Activated CD4-positive, alpha-beta T cell treated with anti-CD3 and anti-CD28 coated beads for 4 hours (primary cell): ENCODE data around the gene NMNAT3.

ENCODE experiments used
- DNase-seq, 2 donors: peaks; one replicate each; pipeline ENCODE4 v3.0.0-alpha.2; 2020

NMNAT3 gene

DNA sequence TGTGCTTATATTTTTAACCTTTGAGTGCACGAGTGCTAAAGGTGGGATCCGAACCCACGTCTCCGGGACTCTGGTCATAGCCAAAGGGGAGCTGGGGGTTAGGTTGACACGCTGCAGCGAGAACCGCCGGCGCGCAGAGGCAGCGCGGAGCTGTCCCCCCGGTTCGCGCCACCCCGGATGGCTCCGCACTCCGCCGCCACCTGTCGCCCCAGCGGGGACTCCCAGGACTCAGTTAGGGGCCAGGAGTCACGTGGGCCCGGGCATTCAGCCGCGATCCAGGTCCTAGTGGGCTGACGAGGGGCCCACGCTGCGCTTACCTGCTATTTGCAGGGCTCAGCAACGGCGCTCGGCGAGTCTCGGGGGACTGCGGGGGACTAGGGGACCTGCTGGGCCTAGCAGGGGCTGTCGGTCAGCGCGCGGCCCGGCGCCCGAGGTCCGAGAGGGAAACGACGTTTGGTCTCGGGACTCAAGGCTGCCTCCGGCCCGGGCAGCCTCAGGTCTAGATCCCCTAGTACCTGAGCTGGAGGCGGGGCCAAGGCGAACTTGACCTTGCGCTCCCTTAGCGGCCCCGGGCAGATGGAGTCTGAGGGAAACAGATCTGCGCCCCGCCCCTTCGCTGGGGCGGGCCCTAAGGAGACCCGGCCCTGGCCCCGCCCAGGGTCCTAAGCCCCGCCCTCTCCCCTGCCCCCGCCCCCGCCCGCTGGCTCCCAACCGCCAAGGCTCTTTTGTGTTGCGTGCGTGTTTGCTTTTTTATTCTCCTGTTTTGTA is at the start of gene NMNAT3:
Gene NMNAT3, minus strand, starts transcription at position 585 of the 768 bp plus-strand sequence. CDS start 50,248 bp downstream, outside the sequence.
- DNase-seq, result peak; percentile 81 to 85

DNA sequence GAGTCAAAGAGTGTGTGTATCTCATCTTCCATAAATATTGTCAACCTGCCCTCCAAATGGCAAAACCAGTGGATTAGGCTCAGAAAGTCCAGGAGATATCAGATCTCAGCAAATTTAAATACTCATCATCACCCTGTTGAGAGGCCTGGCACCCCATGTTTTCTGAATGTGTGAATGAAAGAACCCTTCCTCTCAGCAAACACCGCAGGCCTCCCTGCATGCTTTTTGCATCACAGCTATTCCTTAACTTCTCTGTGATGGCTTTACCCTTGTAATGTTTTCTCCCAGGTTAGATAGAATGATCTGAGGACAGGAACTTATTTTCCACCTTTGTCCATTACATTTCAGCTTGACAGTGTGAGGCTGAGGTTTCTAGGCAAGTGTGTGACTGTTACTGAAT is 43.6 kb upstream of the NMNAT3 start:
- no peak for DNase-seq

DNA sequence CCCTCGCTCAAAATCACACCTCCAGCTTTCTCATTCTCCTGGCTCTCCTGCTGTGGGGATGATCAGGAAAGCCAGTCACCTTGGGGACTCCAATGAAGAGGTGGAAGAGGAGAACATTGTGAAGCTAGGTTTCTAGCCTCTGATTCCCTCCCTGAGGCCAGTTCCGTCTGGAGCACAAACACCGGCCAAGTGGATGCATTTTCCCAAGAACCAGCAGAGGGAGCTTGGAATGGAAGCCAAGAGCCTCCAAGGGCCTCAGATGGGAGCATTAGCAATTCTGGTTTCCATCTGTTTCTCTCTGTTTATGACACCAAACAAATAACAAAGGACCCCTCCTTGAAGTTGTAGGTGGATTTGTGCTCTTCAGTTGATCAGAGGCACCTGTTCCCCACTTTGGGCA is 40.6 kb upstream of the NMNAT3 start:
- no peak for DNase-seq

DNA sequence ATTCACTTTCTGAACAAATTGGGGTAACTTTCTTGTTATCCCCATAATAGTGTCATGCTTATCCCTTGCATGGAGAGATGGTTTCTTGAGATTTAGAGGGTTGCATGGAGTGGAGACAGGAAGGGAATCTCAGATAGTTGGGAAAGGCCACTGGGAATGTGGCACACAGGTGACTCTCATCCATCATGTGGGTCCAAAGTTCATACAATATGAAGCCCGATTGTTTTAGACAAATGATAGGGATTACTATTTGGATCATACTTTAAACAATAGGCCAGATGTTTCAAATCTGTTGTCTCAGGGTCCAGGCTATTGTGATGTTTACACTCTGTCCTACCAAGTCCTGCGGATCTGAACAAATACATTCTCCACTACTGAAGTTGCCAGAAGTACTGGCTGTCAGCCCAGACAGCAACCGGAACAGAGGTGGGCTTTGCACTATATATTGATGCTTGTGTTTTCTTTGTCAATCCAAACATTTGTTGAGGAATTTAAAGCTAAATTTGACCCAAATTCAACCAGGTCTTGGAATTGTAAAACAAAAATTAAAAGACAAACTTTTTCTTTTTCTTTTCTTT is 39.2 kb upstream of the NMNAT3 start:
- no peak for DNase-seq

DNA sequence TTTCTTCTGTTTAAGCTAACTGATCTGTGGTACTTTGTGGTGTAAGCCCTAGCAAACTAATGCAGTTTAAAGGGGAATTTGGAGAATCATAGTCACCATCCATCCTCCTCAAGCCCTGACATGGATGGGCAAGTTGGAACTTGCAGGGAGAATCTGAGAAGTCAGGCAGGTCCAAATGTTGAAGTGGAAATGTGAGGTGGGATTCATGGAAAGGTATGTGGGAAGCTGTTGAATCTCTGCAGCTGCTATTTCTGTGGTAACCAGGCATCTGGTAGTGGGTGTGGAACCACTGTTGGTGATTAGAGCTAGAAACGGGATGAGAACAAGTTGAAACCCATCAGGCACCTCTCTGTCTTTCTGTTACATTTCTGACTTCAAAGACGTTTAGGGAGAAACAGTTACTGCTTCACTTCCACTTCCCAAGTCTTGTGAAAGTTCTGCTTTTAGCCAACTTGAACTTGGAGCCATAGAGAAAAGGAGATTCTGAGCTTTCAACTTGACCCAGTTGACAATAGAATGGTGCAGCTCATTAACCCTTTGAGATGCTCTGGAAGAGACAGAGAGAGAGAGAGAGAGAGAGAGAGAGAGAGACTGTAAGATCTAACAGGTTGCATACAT is 38.1 kb upstream of the NMNAT3 start:
- DNase-seq, result no peak

DNA sequence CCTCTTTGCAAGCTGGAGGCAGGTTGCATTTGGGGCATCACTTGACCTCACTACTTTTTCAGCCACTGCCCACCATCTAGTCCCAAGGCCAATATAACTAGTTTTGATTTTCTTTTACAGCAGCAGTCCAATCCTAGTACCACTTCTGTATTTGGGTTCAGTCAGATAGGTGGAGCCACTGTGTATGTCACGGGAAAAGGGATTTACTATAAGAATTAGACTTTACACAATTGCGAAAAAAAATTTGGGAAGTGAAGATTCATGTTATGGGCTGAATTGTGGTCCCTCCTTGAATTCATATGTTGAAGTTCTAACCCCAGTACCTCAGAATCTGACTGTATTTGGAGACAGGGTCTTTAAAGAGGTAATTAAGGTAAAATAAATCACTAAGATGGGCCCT is 37.4 kb upstream of the NMNAT3 start:
- no peak for DNase-seq

DNA sequence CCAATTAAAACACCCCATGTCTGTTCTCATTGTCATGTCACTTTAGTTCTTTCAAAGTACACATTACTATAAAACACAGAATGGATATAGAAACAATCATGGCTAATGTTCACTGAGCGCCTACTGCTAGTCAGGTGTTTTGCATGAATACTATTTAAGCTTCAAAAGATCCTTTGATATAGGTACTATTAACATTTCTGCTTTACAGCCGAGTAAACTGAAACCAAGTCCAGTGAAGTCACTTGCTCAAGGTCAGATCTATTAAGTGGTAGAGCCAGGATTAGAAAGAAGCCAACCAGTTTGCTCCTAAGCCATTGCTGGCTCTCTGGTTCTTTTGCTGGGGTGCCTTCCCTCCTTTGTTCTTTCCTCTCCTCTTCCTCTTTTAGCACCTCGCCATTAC is 32.4 kb upstream of the NMNAT3 start:
- no peak for DNase-seq

DNA sequence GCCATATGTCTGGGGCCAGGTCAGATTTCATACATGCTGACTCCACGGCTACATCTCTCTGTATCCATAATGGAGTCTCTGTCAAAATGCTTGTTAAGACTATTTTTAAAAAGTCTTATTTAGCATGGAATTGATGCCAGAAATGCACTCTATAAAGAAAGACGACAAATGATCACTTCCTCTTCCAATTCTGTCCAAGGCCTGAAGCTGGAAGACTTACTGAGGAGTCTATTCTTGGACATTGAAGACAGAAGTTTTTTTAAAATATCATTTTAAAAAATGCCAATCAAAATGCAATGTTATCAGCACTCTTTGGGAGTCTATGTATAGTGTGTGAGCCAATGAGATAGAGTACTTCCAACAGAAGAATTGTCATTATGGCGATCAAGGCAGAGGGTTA is 27.9 kb upstream of the NMNAT3 start:
- DNase-seq, result no peak

DNA sequence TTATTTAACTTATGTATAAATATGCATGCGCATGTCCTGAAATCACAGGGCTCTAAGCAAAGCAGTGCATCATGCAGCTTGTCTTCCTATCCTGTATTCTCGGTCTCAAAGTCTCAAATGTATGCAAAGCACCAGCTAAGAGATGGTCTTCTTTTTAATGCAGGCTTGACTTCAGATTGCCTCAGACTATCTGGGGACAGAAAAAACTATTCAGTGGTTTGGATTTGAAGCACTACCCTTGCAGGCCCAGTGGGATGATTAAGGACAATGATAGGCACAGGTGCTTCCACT is 18.5 kb upstream of the NMNAT3 start:
- no peak for DNase-seq

DNA sequence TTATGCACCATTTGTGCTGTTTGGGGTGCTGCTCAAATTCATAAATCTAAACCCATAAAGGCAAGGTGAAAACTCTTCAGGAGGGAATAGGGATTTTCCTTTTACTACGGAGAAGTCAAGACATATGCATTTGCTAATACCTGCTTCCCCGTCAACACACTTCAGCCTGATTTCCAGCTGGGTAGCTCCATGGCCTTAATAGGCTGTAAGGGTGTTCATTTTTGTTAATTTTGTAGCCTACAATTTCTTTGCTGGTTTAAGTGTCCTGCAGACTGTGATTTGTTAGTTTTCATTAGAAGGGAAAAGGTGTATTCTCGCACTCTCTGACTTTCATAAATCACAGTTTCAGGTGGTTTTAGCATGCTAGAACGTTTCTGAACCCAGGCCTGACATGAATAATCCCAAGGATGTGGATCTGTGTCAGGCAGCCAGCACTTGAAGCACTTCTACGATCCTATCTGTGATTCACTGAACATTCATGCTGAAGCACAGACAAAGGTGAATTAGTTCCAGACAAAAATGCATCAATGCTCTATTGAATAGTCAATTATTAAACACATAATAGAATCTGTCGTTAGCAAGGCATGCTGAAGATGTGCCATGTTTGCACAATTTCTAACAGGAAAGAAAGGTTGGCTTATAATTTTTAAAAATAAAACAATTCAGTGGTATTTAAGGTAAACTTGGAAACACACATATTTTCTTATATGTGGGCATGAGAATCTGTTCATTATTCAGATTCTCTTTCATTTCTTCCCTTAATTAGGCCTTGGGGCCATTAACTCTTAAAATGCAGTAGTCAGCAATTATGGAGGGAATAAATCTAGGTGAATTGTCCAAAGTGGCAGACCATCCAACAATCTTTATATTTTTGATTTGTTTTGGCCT is 17.9 kb upstream of the NMNAT3 start:
- DNase-seq, result no peak

DNA sequence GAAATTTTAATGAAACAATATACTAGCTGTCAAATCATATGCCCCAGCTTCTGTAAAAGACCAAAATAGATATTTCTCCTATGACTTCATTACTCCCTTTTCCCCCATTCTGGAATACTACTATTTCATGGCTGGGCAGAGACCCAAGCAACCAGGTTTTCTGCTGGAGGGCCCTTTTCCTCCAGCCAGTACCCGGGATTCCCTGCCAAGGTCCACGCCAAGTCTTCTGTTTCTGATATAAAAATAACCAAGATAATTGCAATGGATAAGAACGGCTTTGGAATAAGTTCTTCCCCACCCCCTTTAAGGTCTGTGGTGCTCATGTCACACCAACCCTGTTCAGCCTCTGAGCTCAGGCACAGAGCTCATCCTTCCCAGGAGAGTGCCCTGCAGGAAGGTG is 17.2 kb upstream of the NMNAT3 start:
- DNase-seq, result no peak

DNA sequence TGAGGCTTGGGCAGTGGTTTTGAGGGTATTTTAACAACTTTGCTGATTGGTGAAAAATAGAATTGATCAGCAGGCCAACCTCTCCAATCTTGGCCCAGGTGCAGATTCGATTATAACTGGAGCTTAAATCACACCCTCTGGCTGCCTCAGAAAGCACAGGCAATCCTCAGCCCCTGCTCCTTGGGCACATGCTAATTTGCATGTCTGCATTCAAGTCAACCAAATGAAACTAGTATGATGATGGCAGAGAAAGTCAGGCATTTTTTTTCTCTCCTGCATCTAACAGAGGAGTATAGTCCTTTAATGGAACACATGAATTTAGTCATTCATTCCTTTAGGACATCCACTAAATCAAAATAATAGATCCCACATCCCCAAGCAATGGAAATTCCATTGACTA is 16.8 kb upstream of the NMNAT3 start:
- no peak for DNase-seq

DNA sequence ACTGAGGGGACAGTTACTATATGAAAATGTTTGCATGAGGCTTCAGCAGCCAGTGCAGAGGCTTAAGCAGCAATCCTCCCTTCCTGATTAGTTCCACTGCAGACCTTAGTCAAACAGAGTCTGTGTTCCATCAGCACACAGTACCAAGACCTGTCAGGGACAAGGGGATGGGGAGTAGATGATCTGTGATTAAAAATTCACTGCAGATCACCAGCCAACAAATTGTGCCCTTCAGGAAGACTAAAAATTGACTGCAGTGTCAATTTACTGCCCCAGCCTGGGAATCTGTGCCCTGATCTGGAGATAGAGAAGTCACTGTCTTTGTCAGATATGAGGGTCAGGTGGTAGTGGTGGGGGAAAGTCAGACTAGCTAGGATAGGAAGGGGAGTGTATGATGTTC is 13.8 kb upstream of the NMNAT3 start:
- DNase-seq, result no peak

DNA sequence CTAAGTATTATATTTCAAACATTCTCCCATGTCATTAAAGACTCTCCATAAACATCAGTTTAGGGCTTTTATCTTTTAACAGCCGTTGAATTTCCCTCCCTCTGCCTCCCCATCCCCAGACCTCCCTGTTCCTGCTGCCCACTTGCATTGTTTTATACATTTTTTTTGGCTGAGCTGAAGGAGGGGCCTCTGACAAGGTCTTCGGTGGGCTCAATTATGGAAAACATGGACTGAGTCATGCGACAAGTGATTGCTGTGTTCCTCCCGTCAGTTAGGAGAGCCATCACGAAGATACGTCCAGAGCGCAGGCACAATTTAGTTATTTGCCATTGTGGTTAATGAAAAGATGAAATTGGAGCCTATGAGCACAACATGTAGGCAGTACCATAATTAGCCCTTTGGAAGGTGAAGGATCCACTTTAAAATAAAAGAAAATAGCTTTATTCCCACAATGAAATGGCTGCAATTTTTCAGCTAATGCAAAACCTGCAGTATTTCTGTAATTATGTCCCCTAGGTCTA is 12.0 kb upstream of the NMNAT3 start:
- DNase-seq, result no peak

DNA sequence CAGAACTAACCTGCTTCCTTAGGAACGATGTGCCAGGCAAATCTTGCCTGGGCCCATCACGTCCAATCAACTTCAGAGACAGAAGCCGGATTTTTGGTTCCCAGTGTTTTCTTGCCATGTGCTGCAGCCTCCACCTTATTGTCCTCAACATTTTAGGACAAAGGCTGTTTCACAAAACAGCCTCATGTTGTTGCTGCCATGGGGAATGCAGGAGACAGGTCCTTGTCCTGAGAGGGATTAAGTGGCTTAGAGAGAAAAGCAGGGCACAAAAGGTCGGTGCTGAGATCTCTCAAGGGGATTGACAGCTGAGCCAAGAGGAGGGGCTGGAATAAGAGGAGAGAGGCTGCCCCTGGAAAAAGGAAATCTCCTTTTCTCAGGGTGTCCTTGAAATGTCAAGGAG is 11.3 kb upstream of the NMNAT3 start:
- DNase-seq, result no peak

DNA sequence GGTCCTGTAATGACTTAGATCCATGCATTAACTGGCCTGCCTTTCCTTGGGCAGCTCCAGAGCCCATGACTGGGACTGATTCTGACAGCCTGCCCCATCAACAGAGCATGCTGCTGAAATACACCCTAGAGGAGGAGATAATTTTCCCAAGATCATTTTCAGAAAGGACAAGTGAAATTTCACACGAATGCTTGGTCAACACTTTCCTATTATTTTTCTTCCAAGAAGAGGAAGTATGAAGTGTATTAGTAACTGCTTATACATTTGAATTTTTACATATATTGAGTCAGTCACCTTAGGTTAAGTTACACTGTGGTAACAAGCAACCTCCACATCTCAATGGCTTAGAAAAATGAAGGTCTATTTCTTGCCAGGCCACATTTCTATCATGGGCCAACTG is 9.7 kb upstream of the NMNAT3 start:
- no peak for DNase-seq

DNA sequence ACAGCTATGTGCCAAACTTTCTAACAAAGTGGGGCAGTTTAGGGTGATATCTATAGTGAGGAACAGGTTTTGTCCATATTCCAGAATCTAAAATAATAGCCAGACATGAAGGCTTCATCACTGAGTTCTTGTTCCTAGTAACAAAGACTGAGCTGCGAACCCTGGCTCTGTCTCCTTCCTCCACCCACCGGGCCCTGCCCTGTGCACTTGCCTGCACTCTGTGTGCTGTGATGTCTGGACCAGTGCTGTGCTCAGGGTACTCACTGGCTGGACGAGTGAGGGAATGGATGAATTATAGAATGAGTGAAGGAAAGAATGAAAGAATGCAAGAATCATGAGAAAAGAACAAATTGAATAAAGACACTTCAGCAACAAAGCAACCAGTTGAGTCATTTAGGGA is 8.9 kb upstream of the NMNAT3 start:
- DNase-seq, result no peak

DNA sequence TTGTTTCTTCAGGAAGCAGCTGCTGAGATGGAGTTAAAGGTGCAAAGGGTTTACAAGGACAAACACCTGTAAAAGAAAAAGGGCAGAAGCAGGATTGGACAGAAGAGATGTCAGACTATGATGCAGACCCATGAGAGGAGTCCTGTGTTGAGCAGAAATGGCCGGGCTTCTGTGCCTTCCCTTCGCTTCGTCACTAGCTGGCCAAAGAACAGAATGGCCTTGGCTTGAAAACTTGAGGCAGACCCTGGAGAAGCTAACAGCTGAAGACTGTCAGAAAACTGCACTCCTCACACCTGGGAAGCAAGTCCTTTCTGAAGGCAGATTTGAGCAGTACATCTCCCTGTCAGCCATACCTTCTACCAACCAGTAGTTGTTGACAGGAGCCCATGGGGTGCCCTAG is 8.4 kb upstream of the NMNAT3 start:
- DNase-seq, result no peak

DNA sequence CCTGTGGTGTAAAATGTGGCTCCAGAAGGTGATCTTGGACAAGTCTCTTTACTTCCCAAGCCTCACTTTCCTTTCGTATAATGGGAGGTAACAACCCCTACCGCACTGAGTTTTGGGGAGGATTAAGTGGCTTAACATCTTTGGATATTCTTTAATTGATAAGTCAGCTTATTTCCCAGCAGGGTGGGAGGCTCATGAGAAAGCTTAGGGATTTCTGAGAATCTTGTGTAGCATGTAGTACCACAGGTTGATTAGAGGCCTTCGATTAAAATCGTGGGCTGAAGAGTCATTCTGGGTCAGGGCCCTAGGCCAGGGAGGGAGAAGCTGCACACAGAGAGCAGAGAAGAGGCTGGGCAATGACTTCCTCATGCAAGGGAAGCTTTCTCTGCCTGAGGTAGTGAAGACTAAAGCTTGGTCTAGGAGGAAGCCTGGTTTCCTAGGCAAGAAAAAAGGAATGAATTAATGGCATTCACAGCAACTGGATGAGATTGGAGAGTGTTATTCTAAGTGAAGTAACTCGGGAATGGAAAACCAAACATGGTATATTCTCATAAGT is 1.5 kb upstream of the NMNAT3 start:
- DNase-seq, result no peak

DNA sequence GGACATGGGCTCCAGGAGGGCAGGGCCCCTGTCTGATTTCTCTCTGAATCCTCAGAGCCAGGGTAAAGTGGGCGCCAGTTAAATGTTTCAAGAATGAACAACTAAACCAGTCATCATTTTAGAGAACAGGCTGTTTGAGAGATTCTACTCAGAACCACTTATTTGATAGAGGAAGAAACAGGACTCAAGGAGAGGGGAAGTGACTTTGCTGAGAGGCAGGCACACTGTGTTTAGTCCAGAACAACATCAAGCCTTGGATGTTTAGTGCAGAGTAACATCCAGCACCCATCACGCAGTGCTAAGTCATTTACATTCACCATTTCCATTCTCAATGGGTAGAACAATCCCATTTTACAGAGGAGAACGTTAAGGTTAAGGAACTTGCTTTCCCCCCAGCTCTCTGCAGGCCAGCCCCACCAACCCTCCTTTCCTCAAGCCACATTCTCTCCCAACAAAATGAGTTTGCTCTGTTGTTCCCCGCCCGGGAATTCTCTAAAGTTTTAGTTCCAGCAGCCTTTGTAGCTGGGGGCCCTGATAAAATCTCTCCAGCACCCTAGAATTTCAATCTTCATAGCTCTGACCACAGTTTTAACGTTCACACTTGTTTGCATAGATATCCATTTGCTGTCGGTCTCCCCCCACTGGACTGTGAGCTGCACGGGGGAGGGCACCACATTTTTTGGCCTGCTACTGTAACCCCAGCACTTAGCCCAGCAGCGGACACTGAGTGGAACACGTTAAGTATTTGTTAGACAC is 962 bp downstream of the NMNAT3 start:
- DNase-seq, result no peak

DNA sequence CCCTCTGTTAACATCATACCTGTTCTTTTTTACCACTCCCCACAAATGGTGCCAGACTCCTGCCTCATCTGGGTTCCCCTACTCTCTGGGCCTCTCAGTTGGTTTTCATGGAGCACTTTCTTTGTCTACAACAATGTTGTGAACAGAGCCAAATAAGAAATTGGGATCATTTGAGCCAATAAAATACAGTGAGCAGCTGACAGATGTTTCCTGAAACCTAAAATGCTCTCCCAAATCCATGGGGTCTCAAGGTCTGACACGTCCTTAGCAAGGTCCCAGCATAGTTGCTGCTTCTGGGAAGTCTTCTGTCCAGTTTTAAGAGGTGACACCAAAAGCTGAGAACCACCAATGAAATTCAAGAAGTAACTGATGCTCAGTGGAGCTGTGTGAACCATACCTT is 1.7 kb downstream of the NMNAT3 start:
- no peak for DNase-seq

DNA sequence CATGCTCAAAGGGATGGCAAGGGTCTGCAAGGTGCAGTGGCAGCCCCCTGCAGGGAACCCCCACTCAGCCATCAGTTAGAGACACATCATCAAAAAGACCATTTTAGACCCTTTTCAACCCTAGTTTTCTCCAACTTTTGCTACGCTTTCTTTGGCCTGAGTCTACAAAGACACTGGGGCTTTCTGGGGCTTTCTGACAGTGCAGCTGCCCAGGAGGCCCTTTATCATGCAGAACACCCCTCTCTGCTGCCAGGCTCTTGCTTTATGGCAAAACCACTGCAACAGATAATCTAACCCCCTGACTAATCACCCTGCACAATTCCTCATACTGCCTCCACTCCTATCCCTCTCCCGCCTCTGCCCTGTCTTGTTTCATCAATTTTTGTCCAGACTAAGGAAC is 2.4 kb downstream of the NMNAT3 start:
- no peak for DNase-seq
